PFSK-1 (cell line): ENCODE data around the gene RAB9A.

Experiments
- FOXP2 ChIP-seq: optimal IDR thresholded peaks from 2 replicates; pipeline ENCODE3; 2011; ENCODE audit warnings: borderline replicate concordance, control low read depth, inconsistent platforms; ENCODE audit not compliant: insufficient read depth; ENCODE audit errors: extremely low read length, extremely low read depth
- POLR2AphosphoS5 ChIP-seq: IDR thresholded peaks from 2 replicates; pipeline ENCODE4 v1.6.1; 2012; ENCODE audit warnings: low read depth, mild to moderate bottlenecking, control low read depth, low read length, moderate library complexity
- REST ChIP-seq, 2 experiments: IDR thresholded peaks; 2 replicates each; pipeline versions ENCODE4 v1.6.1 to v1.8.0; 2011 to 2012; ENCODE audit warnings: low read depth in 2 of 2, low read length in 2 of 2, control low read depth in 1 of 2, inconsistent platforms in 1 of 2, mild to moderate bottlenecking in 1 of 2, moderate library complexity in 1 of 2; ENCODE audit not compliant: insufficient read depth in 1 of 2
- TAF1 ChIP-seq: IDR thresholded peaks from 2 replicates; pipeline ENCODE4 v1.6.1; 2012; ENCODE audit warnings: low read length, control low read depth, borderline replicate concordance; ENCODE audit not compliant: insufficient read depth

GRCh38 chrX:13733506-13733905 lies 44.6 kb downstream of the RAB9A start:
- TF ChIP-seq TAF1 (no peak), POLR2AphosphoS5 (no peak), REST (IDR thresholded peaks at IDR 0.05; ENCODE audit: insufficient read depth in 1 of 2, low read depth in 2 of 2, low read length in 2 of 2) (no peak), FOXP2 (no peak)
